GM19099 (cell line): ENCODE data around the gene COMMD4.
A peak's percentile ranks its signal among the peaks of the same experiment; 100 is the strongest.

Experiments
- POLR2A ChIP-seq: IDR thresholded peaks from 3 replicates; pipeline ENCODE4 v1.6.1; 2011; ENCODE audit warnings: low read depth; ENCODE audit not compliant: insufficient read length; ENCODE audit errors: extremely low read depth

The COMMD4 gene

GRCh38 chr15:75339531-75340240 is 3.8 kb downstream of the COMMD4 start:
- TF ChIP-seq POLR2A: no peak

DNA sequence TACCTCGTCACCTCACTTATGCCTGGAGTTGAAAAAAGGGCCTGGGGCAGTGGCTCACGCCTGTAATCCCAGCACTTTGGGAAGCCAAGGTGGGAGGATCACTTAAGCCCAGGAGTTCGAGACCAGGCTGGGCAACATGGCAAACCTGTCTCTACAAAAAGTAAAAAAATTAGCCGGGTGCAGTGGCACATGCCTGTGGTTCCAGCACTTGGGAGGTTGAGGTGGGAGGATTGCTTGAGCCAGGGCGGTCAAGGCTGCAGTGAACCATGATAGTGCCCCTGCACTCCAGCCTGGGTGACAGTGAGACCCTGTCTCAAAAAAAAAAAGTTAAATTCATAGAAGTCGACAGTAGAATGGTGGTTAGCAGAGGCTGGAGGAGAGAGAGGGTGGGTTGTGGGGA is 6.4 kb downstream of the COMMD4 start:
- no peak for TF ChIP-seq POLR2A

DNA sequence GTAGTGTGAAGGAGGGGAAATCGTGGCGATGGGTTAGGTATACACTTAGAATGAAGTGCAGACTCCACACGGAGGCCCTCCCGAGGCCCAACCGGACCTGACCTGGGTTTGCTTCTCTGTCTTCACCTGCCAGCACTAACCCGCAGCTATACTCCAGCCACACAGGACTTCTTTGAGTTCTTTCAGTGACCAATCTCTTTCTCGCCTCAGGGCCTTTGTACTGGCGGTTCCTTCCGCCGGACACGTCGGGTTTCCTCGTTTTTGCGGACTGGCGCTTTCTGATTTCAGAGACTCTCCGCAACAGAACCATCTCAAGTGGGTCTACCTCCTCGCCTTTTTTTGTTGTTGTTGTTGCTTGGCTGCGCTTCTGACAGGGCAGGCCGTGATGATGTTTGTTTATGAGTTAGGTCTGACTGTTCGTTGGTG is 10.9 kb downstream of the COMMD4 start, which contains the start of gene NEIL1:
Gene NEIL1, plus strand, starts transcription at position 244 of the 426 bp plus-strand sequence. CDS start 1,867 bp downstream, outside the sequence.
- no peak for TF ChIP-seq POLR2A

DNA sequence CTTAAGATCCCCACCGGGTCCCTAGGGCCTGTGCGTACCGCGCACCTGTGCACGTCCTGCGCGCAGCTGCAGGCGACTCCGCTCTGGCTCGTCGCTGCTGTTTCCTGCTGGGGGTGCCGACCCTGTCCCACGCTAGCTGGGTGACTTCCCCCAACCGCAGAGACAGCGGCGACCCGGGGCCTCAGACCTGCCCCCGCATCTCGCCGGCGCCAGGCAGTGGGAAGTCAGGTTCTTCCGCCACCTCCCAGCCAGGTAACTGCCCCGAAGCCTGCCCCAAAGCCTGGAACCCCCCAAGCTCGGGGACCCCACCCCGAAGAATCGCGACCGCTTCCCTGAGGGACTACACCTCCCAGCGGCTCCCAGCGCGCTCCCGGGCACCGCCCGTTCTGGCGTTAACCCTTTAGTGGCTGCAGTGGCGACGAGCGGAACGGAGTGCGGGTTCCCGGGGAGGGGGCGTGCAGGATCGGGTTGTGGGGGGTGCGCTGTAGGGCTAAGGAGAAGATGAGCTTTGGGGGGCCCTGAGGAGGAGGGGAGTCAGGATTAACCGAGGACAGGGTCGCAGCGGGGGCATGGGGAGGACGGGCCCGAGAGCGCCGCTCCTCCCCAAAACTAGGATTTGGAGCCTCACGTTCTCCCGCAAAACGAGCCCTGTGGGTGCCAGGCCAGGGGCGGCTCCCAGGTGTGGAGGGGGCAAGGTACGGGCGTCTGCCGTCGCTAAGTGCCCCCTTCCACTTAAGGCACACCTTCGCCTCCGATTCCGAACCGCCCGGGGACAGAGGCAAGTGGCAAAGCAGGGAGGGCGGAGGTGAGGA is 11.6 kb downstream of the COMMD4 start:
- TF ChIP-seq POLR2A: peak; percentile 39

DNA sequence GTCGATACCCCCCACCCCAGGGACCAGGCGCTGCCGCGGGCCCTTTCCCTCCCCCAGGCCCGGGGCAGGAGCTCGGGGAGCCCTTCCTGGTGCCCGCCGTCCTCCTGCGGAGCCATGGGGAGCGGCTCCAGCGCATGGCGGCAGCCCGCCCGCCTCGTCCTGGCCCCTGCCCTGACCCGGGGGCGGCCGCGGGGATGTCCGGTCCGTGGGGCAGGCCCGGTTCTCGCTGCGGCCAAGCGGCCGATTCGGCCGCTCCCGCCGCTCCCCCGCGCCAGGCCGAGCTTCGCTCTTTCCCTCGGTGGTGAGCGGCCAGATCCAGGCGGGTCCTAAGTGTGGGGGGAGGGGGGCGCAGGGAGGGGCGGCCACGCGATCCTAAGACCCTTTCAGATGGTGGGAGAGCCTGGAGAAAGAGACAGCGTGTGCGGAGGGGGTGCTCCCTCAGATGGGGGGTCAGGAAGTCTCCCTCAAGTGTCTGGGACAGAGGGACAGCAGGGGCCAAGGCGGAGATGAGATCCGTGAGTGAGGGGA is 12.2 kb downstream of the COMMD4 start:
- TF ChIP-seq POLR2A: no peak

DNA sequence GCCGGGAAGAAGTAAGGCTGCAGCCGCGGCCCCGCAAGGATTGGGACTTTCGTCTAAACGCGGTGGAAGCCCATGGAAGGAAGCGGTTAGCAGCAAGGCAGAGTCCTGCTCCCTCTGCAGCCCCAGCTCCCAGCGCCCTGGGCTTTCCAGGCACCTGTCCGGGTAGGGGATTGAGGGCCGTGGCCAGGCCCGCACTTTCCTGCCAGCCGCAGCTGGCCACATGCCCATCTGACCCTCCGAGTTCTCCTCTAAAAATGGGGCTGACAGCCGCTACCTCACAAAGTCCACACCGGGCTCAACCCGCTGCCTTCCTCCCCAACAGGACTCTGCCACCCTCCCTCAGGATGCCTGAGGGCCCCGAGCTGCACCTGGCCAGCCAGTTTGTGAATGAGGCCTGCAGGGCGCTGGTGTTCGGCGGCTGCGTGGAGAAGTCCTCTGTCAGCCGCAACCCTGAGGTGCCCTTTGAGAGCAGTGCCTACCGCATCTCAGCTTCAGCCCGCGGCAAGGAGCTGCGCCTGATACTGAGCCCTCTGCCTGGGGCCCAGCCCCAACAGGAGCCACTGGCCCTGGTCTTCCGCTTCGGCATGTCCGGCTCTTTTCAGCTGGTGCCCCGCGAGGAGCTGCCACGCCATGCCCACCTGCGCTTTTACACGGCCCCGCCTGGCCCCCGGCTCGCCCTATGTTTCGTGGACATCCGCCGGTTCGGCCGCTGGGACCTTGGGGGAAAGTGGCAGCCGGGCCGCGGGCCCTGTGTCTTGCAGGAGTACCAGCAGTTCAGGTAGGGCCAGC is 12.9 kb downstream of the COMMD4 start:
- TF ChIP-seq POLR2A: no peak

DNA sequence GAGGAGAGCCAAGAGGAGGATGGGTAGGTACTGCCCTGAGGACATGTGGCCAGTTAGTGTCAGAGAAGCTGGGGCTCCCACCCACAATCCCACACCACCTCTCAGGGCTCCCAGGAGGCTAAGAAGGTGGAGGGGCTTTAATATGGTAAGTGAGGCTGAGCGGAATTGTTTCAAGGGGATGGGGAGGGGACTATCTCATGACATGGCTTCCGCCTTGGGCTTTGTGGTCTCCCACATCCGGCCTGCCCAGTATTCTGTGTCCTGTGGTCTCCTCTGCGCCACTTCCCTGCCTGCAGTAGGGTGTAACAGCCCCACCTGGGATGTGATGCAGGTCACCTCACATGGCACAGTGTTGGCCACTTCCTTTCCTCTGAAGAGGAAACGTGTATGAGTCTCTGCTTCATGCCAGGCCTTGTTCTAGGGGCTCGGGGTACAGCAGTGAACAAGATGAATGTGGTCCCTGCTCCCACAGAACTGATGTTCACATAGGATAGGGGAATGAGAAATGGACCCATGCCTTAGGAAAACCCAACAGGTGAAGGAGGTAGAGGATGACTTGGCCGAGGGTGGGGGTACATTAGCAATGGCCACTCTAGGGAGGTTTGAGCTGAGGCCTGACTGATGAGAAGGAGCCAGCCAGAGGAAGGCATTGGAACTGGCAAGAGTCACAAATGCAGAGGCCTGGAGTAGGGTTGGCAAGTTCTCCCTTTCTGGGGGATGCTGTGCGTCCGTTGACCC is 14.2 kb downstream of the COMMD4 start:
- TF ChIP-seq POLR2A: peak; percentile 34

- TF ChIP-seq POLR2A: no peak
These were observed 14.9 kb downstream of the COMMD4 start for GRCh38 chr15:75350601-75351361.

GRCh38 chr15:75352186-75353080 is 16.6 kb downstream of the COMMD4 start:
- TF ChIP-seq POLR2A: no peak

DNA sequence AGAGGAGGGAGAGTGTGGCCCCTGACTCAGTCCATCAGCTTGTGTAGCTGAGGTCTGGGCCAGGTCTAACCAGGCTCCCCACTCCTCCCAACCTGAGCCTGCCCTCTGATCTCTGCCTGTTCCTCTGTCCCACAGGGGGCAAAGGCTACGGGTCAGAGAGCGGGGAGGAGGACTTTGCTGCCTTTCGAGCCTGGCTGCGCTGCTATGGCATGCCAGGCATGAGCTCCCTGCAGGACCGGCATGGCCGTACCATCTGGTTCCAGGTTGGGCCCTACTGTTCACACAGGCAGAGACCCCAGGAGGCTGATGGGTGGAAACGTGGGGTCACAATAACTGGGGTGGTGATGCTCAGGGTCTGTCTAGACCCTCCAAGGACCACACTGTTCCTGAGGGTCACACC is 17.7 kb downstream of the COMMD4 start:
- TF ChIP-seq POLR2A: no peak

GRCh38 chr15:75354454-75354853 is 18.6 kb downstream of the COMMD4 start:
- TF ChIP-seq POLR2A: no peak

DNA sequence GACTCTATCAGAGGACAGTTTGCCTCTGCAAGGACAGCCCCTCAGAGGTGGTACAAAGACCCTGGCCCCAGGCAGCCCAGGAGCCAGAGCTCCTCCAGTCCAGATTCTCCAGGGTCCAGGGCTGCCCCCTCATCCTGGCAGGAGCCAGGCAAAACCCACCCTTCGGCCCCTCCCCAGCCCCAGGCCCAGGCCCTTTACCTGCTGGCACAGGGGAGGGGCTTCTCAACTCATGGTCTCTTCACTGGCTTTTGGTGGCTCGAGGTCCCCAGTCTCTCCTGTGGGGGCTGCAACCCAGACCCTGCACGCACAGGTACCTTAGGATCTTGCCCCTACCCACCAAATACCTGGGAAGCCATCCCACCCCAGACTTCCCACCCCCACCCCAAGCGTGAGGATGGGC is 19.5 kb downstream of the COMMD4 start:
- TF ChIP-seq POLR2A: no peak

- no peak for TF ChIP-seq POLR2A
These were observed 20.1 kb downstream of the COMMD4 start for GRCh38 chr15:75356006-75356405.
